Measurements from ENCODE around the gene TET2.

The TET2 gene

GRCh38 chr4:105146276-105147015, at the start of gene TET2:
Gene TET2 (plus strand): TSS chr4:105146876. CDS start chr4:105233943, 87,067 bp downstream.
- DNase-seq, result peak; percentile 94

- no peak for DNase-seq
Measured at GRCh38 chr4:105102016-105102415, 44.7 kb upstream of the TET2 start.

GRCh38 chr4:105106426-105106825, 40.2 kb upstream of the TET2 start:
- peak; percentile 47 for DNase-seq

GRCh38 chr4:105107095-105107856, 39.4 kb upstream of the TET2 start:
- peak; percentile 91 for DNase-seq

GRCh38 chr4:105108971-105109370, 37.7 kb upstream of the TET2 start:
- DNase-seq, result no peak

GRCh38 chr4:105112274-105112673, 34.4 kb upstream of the TET2 start:
- no peak for DNase-seq

- peak; percentile 89 for DNase-seq
Measured at GRCh38 chr4:105113800-105114199, 32.9 kb upstream of the TET2 start.

GRCh38 chr4:105116616-105117319, 29.9 kb upstream of the TET2 start:
- DNase-seq, result peak; percentile 20

GRCh38 chr4:105119356-105119755, 27.3 kb upstream of the TET2 start:
- DNase-seq, result peak; percentile 45

GRCh38 chr4:105120626-105121025, 26.1 kb upstream of the TET2 start:
- peak; percentile 42 for DNase-seq

- no peak for DNase-seq
Measured at GRCh38 chr4:105122350-105122749, 24.3 kb upstream of the TET2 start.

GRCh38 chr4:105126311-105127169, 20.1 kb upstream of the TET2 start:
- no peak for DNase-seq

GRCh38 chr4:105127170-105127445, 19.6 kb upstream of the TET2 start:
- no peak for DNase-seq

- DNase-seq, result peak; percentile 34
Measured at GRCh38 chr4:105128208-105128607, 18.5 kb upstream of the TET2 start.

GRCh38 chr4:105129286-105130040, 17.2 kb upstream of the TET2 start:
- peak; percentile 56 for DNase-seq

GRCh38 chr4:105130945-105131344, 15.7 kb upstream of the TET2 start:
- peak; percentile 72 for DNase-seq

- no peak for DNase-seq
Measured at GRCh38 chr4:105133976-105134375, 12.7 kb upstream of the TET2 start.

GRCh38 chr4:105135785-105136184, 10.9 kb upstream of the TET2 start:
- DNase-seq, result peak; percentile 51

GRCh38 chr4:105137121-105137875, 9.4 kb upstream of the TET2 start:
- DNase-seq, result peak; percentile 88

- DNase-seq, result no peak
Measured at GRCh38 chr4:105139646-105140045, 7.0 kb upstream of the TET2 start.

Measured in inflammatory macrophage treated with lipopolysaccharide for 4 hours (primary cell).